Chondrocyte (in vitro differentiated cells): ENCODE measurements around the gene ZNF107. TPM values are rescaled to one million over a fixed set of nuclear protein-coding genes. Genes with fewer than 3 reads are reported as not detected.

Source experiments
- DNase-seq: peaks from one replicate; pipeline ENCODE4 v3.0.0; 2021; ENCODE audit warnings: mixed read lengths, low spot score
- H3K27ac Mint-ChIP-seq: one replicate; pipeline ENCODE4 v1.8.0; 2021; ENCODE audit warnings: mild to moderate bottlenecking, moderate library complexity, mixed read lengths; ENCODE audit not compliant: unreplicated experiment
- H3K27me3 Mint-ChIP-seq: 2 replicates; pipeline ENCODE4 v1.8.0; 2021; ENCODE audit warnings: low read depth, mixed read lengths
- H3K36me3 Mint-ChIP-seq: 2 replicates; pipeline ENCODE4 v1.8.0; 2021; ENCODE audit warnings: low read depth, mixed read lengths
- H3K4me1 Mint-ChIP-seq: 2 replicates; pipeline ENCODE4 v1.8.0; 2021; ENCODE audit warnings: low read depth, mild to moderate bottlenecking, mixed read lengths
- H3K4me3 Mint-ChIP-seq: one replicate; pipeline ENCODE4 v1.8.0; 2021; ENCODE audit warnings: mild to moderate bottlenecking, moderate library complexity, mixed read lengths; ENCODE audit not compliant: unreplicated experiment
- H3K9me3 Mint-ChIP-seq: 2 replicates; pipeline ENCODE4 v1.8.0; 2021; ENCODE audit warnings: low read depth, mixed read lengths
- total RNA-seq: library from RNA; stranded (reverse); gene quantifications from 3 replicates; pipeline ENCODE4 v1.2.1, GENCODE V29; 2021
- TF ChIP-seq, protein P1 (sequence below): fragments of 200-600 bp; sonication (generic); IDR thresholded peaks from 2 replicates; pipeline ENCODE4 v1.5.0; 2021; ENCODE audit warnings: antibody characterized with exemption, mild to moderate bottlenecking, moderate library complexity

The ZNF107 gene
- total RNA-seq, 1 donor from 2014 or later, result 1.9 TPM

DNA sequence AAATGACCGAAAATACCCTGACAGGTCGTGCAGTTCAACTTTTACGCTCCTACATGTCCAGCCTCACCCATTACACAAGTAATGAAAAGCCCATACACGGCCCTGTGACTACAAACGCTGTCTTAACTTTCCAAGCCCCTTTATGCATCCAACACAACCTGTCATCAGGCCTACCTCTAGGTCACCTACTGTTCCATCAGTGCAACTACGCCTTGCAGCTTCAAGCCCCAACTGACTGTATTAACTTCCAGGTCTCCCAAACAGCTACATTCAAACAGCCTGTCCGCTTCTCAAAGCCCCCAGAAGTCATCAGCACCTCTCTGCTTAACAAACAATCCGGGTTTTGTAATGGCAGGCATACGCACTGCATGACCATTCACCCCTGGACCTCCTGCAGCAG is 19.2 kb downstream of the ZNF107 start:
- H3K27ac Mint-ChIP-seq, result no peak overlapping the region
- H3K36me3 Mint-ChIP-seq, result peaks cover 3% of the 10 kb centered on the region
- TF ChIP-seq, protein P1, sequence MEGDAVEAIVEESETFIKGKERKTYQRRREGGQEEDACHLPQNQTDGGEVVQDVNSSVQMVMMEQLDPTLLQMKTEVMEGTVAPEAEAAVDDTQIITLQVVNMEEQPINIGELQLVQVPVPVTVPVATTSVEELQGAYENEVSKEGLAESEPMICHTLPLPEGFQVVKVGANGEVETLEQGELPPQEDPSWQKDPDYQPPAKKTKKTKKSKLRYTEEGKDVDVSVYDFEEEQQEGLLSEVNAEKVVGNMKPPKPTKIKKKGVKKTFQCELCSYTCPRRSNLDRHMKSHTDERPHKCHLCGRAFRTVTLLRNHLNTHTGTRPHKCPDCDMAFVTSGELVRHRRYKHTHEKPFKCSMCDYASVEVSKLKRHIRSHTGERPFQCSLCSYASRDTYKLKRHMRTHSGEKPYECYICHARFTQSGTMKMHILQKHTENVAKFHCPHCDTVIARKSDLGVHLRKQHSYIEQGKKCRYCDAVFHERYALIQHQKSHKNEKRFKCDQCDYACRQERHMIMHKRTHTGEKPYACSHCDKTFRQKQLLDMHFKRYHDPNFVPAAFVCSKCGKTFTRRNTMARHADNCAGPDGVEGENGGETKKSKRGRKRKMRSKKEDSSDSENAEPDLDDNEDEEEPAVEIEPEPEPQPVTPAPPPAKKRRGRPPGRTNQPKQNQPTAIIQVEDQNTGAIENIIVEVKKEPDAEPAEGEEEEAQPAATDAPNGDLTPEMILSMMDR, result no peak
- peaks cover 4% of the 10 kb centered on the region for H3K9me3 Mint-ChIP-seq
- DNase-seq, result no peak
- H3K4me3 Mint-ChIP-seq, result no peak overlapping the region
- H3K4me1 Mint-ChIP-seq, result no peaks in the 10 kb centered on the region
- no peaks in the 10 kb centered on the region for H3K27me3 Mint-ChIP-seq

DNA sequence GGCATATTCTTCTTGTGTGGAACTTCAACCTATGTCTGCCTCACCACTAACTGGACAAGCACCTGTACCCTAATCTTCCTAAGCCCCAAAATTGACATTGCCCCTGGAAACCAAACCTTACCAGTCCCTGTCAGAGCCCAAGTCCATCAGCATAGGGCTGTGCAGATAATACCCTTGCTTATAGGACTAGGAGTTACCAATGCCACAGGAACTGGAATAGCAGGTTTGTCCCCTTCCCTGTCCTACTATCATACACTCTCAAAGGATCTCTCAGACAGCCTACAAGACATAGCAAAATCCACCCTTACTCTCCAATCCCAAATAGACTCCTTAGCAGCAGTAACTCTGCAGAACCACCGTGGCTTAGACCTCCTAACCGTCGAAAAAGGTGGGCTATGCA is 19.8 kb downstream of the ZNF107 start:
- H3K27me3 Mint-ChIP-seq, result no peaks in the 10 kb centered on the region
- no peak overlapping the region for H3K4me3 Mint-ChIP-seq
- no peak for DNase-seq
- H3K27ac Mint-ChIP-seq, result no peak overlapping the region
- TF ChIP-seq, protein P1, result no peak
- peaks cover 3% of the 10 kb centered on the region for H3K36me3 Mint-ChIP-seq
- H3K4me1 Mint-ChIP-seq, result peaks cover 3% of the 10 kb centered on the region
- peaks cover 4% of the 10 kb centered on the region for H3K9me3 Mint-ChIP-seq

DNA sequence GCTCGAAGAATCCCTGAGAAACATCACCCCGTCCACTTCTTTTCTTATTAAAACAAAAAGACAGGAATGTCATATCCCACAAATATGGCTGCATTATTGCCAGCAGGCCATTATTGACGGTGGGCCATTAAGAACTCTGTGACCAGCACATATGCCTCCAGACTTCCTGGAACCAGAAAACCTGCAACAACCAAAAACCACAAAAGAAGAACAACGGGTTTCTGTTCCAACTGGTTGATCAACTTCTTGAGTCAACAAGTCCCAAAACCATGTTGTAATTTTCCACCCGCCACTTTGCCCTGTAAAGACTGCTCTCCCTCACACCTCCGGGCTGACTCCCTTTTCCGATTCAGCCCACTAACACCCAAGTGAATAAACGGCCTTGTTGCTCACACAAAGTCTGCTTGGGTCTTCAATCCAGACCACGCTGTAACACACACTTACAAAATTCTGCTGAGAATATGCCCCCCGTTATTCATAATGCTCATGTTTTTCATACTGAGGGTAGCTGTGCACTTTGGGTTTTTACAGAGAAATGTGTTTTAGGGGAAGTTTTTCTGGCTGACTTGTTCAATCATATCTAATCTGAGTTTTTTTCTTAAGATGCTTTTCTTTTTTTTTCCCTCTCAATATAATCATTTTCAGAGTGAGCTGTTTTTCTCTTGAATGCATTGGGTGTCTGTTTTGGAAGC is 20.7 kb downstream of the ZNF107 start:
- Mint-ChIP-seq H3K27ac (no peak overlapping the region), H3K4me1 (peaks cover 3% of the 10 kb centered on the region), H3K9me3 (peaks cover 4% of the 10 kb centered on the region), H3K36me3 (peaks cover 3% of the 10 kb centered on the region), H3K4me3 (no peak overlapping the region), H3K27me3 (no peaks in the 10 kb centered on the region)
- TF ChIP-seq, protein P1, result no peak
- DNase-seq, result no peak

DNA sequence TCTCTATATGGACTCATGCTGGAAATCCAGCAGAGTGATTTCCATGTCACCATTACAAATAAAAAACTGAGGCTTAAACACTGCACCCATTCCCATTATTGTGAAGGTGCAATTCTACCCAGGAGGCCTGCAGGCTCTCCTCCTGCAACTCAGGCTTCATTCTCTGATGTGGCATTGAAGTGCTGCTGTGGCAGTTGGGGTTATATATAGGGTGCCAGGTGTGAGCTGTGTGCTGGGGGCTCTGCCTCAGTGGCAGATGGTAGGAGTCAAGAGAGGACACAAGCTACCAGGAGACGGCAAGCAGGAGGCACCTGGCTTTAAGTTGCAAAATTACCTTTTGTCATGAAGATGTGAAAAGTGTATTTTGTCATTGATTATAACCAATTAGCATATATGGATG is 21.3 kb downstream of the ZNF107 start:
- Mint-ChIP-seq H3K27me3 (no peaks in the 10 kb centered on the region), H3K36me3 (peaks cover 5% of the 10 kb centered on the region), H3K9me3 (peaks cover 4% of the 10 kb centered on the region), H3K4me1 (peaks cover 3% of the 10 kb centered on the region), H3K4me3 (no peak overlapping the region), H3K27ac (no peak overlapping the region)
- no peak for DNase-seq
- TF ChIP-seq, protein P1, result no peak

DNA sequence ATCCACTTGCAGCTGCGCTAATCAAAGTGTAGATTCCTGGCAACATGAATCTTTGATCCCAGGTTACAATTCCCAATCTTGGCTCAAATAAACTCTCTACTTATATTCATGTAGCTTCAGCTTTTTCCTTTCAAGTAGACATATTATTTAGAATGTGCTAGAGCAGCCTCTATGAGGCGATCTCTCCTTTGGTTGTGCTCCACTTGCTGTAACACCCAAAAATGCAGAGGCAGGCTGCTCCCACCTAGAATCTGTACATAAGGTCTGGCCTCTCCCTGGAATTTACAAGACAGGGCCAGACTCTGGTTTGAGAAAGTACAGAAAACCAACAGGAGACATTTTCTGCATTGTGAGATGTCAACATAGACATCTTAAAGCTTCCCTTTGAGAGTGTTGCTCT is 23.1 kb downstream of the ZNF107 start:
- H3K4me3 Mint-ChIP-seq, result no peak overlapping the region
- no peaks in the 10 kb centered on the region for H3K27me3 Mint-ChIP-seq
- H3K4me1 Mint-ChIP-seq, result peaks cover 3% of the 10 kb centered on the region
- no peak for DNase-seq
- TF ChIP-seq, protein P1, result no peak
- peaks cover 7% of the 10 kb centered on the region for H3K36me3 Mint-ChIP-seq
- peaks cover 4% of the 10 kb centered on the region for H3K9me3 Mint-ChIP-seq
- no peak overlapping the region for H3K27ac Mint-ChIP-seq
